MG63 (cell line): Measurements from ENCODE around the gene IKZF3. TPM values are rescaled to one million over a fixed set of nuclear protein-coding genes. Genes with fewer than 3 reads are reported as not detected.
"Not testable (repeated sequence)": the region's sequence is repeated elsewhere in the genome, so short reads cannot be mapped to it uniquely, and the experiment has no call there.

Experiments used
- DNase-seq: peaks from one replicate; pipeline ENCODE4 v3.0.0-alpha.2; 2020
- H3K27me3 ChIP-seq: fragments of 250-450 bp; sonication (Bioruptor Pico); 2 replicates; pipeline ENCODE4 v1.5.1; 2020; ENCODE audit warnings: mild to moderate bottlenecking, moderate library complexity
- H3K36me3 ChIP-seq: fragments of 250-450 bp; sonication (Bioruptor Pico); 2 replicates; pipeline ENCODE4 v1.5.1; 2020; ENCODE audit warnings: mild to moderate bottlenecking, moderate library complexity
- H3K4me3 ChIP-seq: fragments of 250-450 bp; sonication (Bioruptor Pico); 2 replicates; pipeline ENCODE4 v1.5.1; 2020; ENCODE audit warnings: mild to moderate bottlenecking, moderate library complexity
- H3K9me3 ChIP-seq: fragments of 250-450 bp; sonication (Bioruptor Pico); 2 replicates; pipeline ENCODE4 v1.5.1; 2020; ENCODE audit warnings: mild to moderate bottlenecking, moderate library complexity
- total RNA-seq: library from RNA; depleted of rRNA; stranded (reverse); fragments of >200 nt; shearing (Covaris generic); gene quantifications from 2 replicates; pipeline ENCODE4 v1.2.3, GENCODE V29; 2014; ENCODE audit warnings: low replicate concordance

The IKZF3 gene
- total RNA-seq, 1 experiment from 2014 or later = not detected

DNA sequence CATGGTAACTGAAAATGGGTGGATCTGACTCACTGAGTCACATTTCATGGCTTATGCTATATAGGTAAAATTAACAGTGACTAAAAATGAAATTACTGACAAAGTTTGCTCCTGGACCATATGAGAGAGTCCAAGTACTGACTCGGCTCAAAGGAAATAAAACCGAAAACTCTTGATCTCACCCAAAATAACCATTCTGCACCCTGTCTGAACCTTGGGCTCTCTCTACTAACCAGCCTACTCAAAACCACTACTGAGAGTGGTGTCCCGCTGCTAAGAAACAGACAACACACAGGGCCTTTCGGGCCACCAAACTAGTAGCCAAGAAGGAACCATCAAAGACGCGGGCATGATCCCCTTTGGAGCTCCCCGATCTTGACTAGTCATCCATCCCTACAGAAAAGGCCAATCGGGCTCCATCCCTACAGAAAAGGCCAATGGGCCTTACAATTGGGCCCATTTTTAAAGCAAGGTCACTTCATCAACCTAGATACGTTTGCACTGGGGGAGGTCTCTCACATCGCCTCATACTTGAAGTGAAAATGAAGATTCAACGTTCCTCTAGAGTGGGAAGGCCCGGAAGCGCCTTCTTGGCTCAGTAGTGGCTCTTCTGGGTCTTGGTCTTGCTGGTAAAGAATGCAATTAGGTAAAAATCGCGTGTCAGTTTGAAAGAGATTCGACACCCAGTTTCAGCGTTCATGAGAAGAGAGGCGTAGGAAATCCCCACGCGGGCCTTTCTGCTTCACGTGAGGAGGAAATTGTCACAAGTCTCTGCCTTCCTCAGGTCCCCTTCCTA, 3.2 kb upstream of the IKZF3 start:
- H3K9me3 ChIP-seq = no peaks in the 10 kb centered on the region

DNA sequence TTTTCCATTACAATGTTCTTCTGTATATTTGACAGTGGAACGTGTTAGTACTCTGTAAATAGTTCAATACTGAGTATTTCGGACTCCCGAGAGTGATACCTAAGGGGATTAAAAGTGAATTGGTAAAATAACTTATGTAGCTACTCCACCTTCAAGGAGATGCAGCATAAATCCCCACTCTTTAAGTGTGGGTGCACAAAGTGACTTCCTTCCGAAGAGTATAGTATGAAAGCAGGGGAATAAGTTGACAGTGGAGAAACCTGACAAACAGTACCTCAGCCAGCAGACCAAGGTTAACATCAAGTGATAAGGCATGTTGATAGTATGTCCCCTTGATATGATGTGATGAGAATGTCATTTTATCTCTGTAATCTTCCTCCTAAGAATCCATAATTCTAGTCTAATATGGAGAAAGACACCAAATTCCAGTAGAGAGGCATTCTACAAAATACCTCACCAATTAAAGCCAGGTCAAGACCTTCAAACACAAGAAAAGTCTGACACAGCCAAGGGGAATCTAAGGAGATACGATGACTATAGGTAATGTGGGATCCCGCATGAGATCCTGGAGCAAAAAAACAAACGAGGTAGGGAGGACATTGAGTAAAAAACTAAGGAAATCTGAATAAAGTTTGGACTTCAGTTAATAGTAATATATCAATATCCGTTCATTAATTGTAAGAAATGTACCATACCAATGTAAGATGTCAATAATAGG, 2.1 kb upstream of the IKZF3 start:
- Histone ChIP-seq H3K27me3 (peaks cover 51% of the 10 kb centered on the region), H3K9me3 (no peaks in the 10 kb centered on the region), H3K4me3 (no peak overlapping the region), H3K36me3 (no peaks in the 10 kb centered on the region)
- no peak for DNase-seq

More for the DNA sequence above, 3.2 kb upstream of the IKZF3 start:
- no peak for DNase-seq
- Histone ChIP-seq H3K36me3 (no peaks in the 10 kb centered on the region), H3K4me3 (no peak overlapping the region), H3K27me3 (peaks cover 41% of the 10 kb centered on the region)

DNA sequence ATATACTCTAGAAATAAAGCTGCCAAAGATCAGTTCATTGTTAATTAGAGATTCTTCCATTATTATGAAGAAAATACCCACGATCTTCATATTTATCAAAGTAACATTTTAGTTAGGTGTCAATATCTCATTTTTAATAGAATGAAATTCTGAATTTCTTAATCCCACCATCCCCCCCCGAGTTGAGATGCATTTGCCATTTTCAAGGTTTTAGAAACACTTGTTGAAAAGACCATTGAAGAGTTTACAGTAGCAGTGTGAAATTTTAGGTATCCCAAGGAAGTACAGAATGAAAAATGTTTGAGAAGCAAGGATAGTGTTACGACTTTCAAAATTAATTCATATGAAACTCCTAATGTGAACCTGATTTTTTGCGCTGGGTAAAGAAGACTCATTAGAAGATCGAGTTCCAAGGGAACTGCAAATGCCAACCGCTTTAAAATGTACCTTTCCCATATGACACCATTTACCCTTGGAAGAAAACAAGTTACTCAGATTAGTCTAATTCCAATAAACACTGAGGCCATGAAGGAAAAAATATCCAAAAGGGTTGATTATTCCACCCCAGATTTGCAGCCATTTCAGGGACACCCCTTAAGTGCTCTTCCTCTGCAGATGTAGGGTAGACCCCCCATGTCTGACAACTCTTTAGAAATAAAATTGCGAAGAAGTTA, 731 bp downstream of the IKZF3 start:
- Histone ChIP-seq H3K36me3 (no peaks in the 10 kb centered on the region), H3K27me3 (peaks cover 58% of the 10 kb centered on the region), H3K9me3 (no peaks in the 10 kb centered on the region), H3K4me3 (no peak overlapping the region)
- DNase-seq = no peak

- Histone ChIP-seq H3K36me3 (no peaks in the 10 kb centered on the region), H3K9me3 (no peaks in the 10 kb centered on the region), H3K27me3 (peaks cover 68% of the 10 kb centered on the region), H3K4me3 (no peak overlapping the region)
- no peak for DNase-seq
Observed at GRCh38 chr17:39861235-39861634, 2.9 kb downstream of the IKZF3 start.

DNA sequence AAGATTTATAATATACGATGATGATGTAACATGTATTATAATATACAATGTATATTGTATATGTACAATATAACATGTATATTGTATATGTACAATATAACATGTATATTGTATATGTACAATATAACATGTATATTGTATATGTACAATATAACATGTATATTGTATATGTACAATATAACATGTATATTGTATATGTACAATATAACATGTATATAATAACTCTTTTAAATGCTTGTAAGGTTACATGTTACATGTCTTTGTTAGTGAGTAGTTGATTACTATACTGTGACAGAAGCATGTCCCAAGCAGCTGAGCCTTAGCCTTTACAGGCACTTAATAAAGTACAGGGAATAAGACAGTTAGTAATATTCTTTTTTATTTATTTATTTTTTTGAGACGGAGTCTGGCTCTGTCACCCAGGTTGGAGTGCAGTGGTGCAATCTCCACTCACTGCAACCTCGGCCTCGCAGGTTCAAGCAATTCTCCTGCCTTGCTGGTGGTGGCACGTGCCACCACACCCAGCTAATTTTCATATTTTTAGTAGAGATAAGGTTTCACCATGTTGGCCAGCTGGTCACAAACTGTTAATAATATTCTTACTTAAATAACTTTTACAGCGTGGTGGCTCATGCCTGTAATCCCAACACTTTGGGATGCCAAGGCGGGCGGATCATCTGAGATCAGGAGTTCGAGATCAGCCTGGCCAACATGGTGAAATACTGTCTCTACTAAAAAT, 8.0 kb downstream of the IKZF3 start:
- H3K9me3 ChIP-seq, H3K4me3 ChIP-seq, H3K36me3 ChIP-seq, DNase-seq: not testable (repeated sequence)
- peaks cover 60% of the 10 kb centered on the region for H3K27me3 ChIP-seq

GRCh38 chr17:39854909-39855308, 9.2 kb downstream of the IKZF3 start:
- no peak for DNase-seq
- Histone ChIP-seq H3K27me3 (peaks cover 55% of the 10 kb centered on the region), H3K36me3 (no peaks in the 10 kb centered on the region), H3K4me3 (no peak overlapping the region), H3K9me3 (no peaks in the 10 kb centered on the region)

- H3K27me3 ChIP-seq = peaks cover 65% of the 10 kb centered on the region
- no peaks in the 10 kb centered on the region for H3K36me3 ChIP-seq
- no peak overlapping the region for H3K4me3 ChIP-seq
- H3K9me3 ChIP-seq = no peaks in the 10 kb centered on the region
- DNase-seq = no peak
Observed at GRCh38 chr17:39852239-39852638, 11.9 kb downstream of the IKZF3 start.

DNA sequence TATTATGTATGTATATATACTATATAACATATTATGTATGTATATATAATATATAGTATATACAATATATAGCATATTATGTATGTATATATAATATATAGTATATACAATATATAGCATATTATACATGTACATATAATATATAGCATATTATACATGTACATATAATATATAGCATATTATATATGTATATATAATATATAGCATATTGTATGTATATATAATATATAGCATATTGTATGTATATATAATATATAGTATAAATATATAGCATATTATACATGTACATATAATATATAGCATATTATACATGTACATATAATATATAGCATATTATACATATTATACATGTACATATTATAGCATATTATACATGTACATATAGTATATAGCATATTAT, 13.9 kb downstream of the IKZF3 start:
- not testable (repeated sequence) for H3K9me3 ChIP-seq, H3K36me3 ChIP-seq, DNase-seq, H3K4me3 ChIP-seq
- peaks cover 66% of the 10 kb centered on the region for H3K27me3 ChIP-seq

GRCh38 chr17:39848600-39848999, 15.5 kb downstream of the IKZF3 start:
- Histone ChIP-seq H3K36me3 (no peaks in the 10 kb centered on the region), H3K27me3 (peaks cover 63% of the 10 kb centered on the region), H3K4me3 (no peak overlapping the region), H3K9me3 (no peaks in the 10 kb centered on the region)
- DNase-seq = no peak

DNA sequence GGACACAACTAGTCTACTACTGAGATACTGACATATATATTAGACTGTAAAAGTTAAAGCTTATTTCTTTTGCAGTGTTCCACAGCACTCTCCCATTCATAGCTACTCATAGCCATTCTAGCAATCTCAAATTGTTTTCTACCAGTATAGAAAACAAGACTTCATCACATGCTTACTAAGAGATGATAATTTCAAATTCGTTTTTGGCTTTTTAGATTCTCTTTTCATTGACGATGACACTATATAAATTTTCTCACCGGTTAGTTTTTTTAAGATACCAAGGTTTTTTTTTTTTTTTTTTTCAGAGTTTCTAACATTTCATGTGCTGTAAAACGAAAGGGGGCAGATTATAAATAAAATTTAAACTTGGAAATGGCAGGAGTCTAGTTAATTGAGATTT, 17.9 kb downstream of the IKZF3 start:
- Histone ChIP-seq H3K36me3 (no peaks in the 10 kb centered on the region), H3K27me3 (peaks cover 60% of the 10 kb centered on the region), H3K9me3 (no peaks in the 10 kb centered on the region), H3K4me3 (no peak overlapping the region)
- DNase-seq = no peak

GRCh38 chr17:39845052-39845846, 18.9 kb downstream of the IKZF3 start:
- H3K27me3 ChIP-seq = peaks cover 58% of the 10 kb centered on the region
- H3K4me3 ChIP-seq = no peak overlapping the region
- no peak for DNase-seq
- no peaks in the 10 kb centered on the region for H3K9me3 ChIP-seq
- no peaks in the 10 kb centered on the region for H3K36me3 ChIP-seq

DNA sequence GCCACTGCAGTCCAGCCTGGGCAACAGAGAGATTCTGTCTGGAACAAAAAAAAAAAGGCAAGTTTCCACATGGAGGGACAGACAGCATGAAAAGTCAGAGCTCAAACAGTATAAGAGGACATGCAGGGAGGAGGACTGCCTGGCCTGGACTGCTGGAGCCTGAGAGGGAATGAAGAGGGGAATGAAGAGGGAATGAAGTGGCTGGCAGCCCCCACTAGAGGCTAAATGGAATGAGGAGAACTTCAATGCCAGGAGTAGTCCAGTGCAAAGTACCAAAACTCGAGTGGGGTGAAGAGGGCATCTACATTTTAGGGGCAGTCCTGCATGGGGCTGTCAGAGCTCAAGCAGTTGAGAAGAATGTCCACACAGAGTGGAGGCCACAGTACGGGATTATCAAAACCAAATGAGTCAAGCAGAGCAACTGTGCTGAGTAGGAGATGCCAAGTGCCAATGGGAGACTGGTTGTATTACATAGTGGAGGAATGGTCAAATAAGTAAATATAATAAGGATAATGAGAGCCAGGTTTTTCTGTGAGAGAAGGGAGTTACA, 22.9 kb downstream of the IKZF3 start:
- Histone ChIP-seq H3K9me3 (peaks cover 9% of the 10 kb centered on the region), H3K27me3 (peaks cover 35% of the 10 kb centered on the region), H3K36me3 (no peaks in the 10 kb centered on the region), H3K4me3 (no peak overlapping the region)
- DNase-seq = no peak

DNA sequence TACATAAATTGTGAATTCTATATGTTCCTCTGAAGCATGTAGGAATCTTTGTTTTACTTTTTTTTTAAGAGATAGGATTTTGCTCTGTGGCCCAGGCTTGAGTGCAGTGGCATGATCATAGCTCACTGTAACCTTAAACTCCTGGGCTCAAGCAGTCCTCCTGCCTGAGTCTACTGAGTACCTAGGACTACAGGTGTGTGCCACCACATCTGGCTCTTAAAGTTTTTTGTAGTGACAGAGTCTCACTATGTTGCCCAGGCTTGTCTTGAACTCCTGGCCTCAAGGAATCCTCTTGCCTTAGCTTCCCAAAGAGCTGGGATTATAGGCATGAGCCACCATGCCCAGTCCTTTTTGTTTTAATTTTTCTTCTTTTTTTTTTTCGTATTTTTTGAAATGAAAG, 25.3 kb downstream of the IKZF3 start:
- Histone ChIP-seq H3K4me3 (no peak overlapping the region), H3K9me3 (peaks cover 11% of the 10 kb centered on the region), H3K27me3 (peaks cover 22% of the 10 kb centered on the region), H3K36me3 (no peaks in the 10 kb centered on the region)
- no peak for DNase-seq

DNA sequence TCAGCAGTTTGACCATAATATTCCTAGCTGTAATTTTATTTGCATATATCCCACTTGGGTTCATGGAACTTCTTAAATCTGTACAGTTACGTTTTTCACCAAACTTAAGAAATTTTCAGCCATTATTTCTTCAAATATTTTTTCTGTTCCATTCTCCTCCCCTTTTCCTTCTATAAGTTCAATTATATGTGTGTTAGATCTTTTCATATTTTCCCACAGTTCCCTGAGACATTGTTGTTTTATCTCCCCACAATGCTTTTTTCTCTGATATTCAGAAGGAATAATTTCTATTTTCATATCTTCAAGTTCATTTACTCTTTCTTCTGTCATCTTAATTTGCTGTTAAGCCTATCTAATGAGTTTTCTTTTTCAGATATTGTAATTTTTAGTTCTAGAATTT, 26.1 kb downstream of the IKZF3 start:
- Histone ChIP-seq H3K36me3 (no peaks in the 10 kb centered on the region), H3K27me3 (peaks cover 22% of the 10 kb centered on the region), H3K4me3 (no peak overlapping the region), H3K9me3 (peaks cover 17% of the 10 kb centered on the region)
- no peak for DNase-seq

- Histone ChIP-seq H3K27me3 (peaks cover 16% of the 10 kb centered on the region), H3K4me3 (no peak overlapping the region), H3K9me3 (peaks cover 17% of the 10 kb centered on the region), H3K36me3 (no peaks in the 10 kb centered on the region)
- no peak for DNase-seq
Observed at GRCh38 chr17:39836117-39836516, 28.0 kb downstream of the IKZF3 start.
